SU-DHL-6 (cell line): ENCODE data around the gene C11orf68.

ENCODE experiments used
- H2AFZ ChIP-seq: fragments of 200-600 bp; sonication (generic); 2 replicates; pipeline ENCODE4 v1.6.1; 2014; ENCODE audit warnings: low read depth, mild to moderate bottlenecking, moderate library complexity, mixed read lengths, antibody characterized with exemption, low read length; ENCODE audit not compliant: severe bottlenecking
- H3F3A ChIP-seq: fragments of 200-600 bp; shearing (Covaris generic); 2 replicates; pipeline ENCODE4 v1.6.0; 2016; ENCODE audit warnings: antibody characterized with exemption, mild to moderate bottlenecking; ENCODE audit not compliant: insufficient read depth
- H3K27ac ChIP-seq: fragments of 200-600 bp; sonication (generic); 2 replicates; pipeline ENCODE4 v1.5.1; 2016; ENCODE audit warnings: low read depth, mild to moderate bottlenecking, low read length, moderate library complexity, mixed read lengths
- H3K27me3 ChIP-seq: fragments of 200-600 bp; sonication (generic), shearing (Covaris generic); 2 replicates; pipeline ENCODE4 v1.6.0; 2014; ENCODE audit warnings: mild to moderate bottlenecking, low read length
- H3K36me3 ChIP-seq: fragments of 200-600 bp; sonication (generic); 2 replicates; pipeline ENCODE4 v1.6.1; 2014; ENCODE audit warnings: mild to moderate bottlenecking, low read length, mixed read lengths
- H3K4me2 ChIP-seq: fragments of 300-600, 200-600 bp; shearing (Covaris generic), sonication (generic); 2 replicates; pipeline ENCODE4 v1.6.0; 2014; ENCODE audit warnings: low read length, low read depth, mild to moderate bottlenecking; ENCODE audit not compliant: poor library complexity, severe bottlenecking
- H3K4me3 ChIP-seq: fragments of 200-600 bp; sonication (generic); 2 replicates; pipeline ENCODE4 v1.5.1; 2014; ENCODE audit warnings: antibody characterized with exemption, low read length, mild to moderate bottlenecking, mixed read lengths; ENCODE audit not compliant: insufficient read depth, poor library complexity, severe bottlenecking
- H3K79me2 ChIP-seq: fragments of 200-600 bp; sonication (generic); 2 replicates; pipeline ENCODE4 v1.6.1; 2014; ENCODE audit warnings: mild to moderate bottlenecking, low read length, moderate library complexity; ENCODE audit not compliant: insufficient read depth
- H3K9ac ChIP-seq: fragments of 200-600 bp; sonication (generic); 2 replicates; pipeline ENCODE4 v1.7.0; 2014; ENCODE audit warnings: mild to moderate bottlenecking, low read length
- H3K9me2 ChIP-seq: fragments of 200-600 bp; sonication (generic); replicated peaks from 2 replicates; pipeline ENCODE4 v1.6.1; 2014; ENCODE audit warnings: low read length; ENCODE audit not compliant: insufficient read depth
- H3K9me3 ChIP-seq: fragments of 200-600 bp; sonication (generic); 2 replicates; pipeline ENCODE4 v1.6.1; 2014; ENCODE audit warnings: low read length, mixed read lengths; ENCODE audit not compliant: insufficient read depth
- H4K20me1 ChIP-seq: fragments of 200-600 bp; sonication (generic); 2 replicates; pipeline ENCODE4 v1.6.1; 2014; ENCODE audit warnings: low read depth, mild to moderate bottlenecking, antibody characterized with exemption, low read length, moderate library complexity, mixed read lengths
- CTCF ChIP-seq: fragments of 200-600 bp; sonication (generic); IDR thresholded peaks from one replicate; pipeline ENCODE4 v1.5.1; 2017; ENCODE audit warnings: antibody characterized with exemption, mild to moderate bottlenecking, low read length, moderate library complexity; ENCODE audit not compliant: insufficient read depth, poor library complexity, severe bottlenecking
- EZH2phosphoT487 ChIP-seq: fragments of 200-600 bp; sonication (generic), shearing (Covaris generic); conservative IDR thresholded peaks from 2 replicates; pipeline ENCODE4 v1.6.1; 2018; ENCODE audit warnings: mild to moderate bottlenecking, antibody characterized with exemption, low read length, moderate library complexity, mixed read lengths

Gene C11orf68

GRCh38 chr11:65960824-65961266, 42.0 kb upstream of the C11orf68 start:
- no peaks in the 10 kb centered on the region for H3F3A ChIP-seq
- no peak for TF ChIP-seq EZH2phosphoT487
- TF ChIP-seq CTCF = no peak
- peak overlapping the region; percentile 96 for H3K4me2 ChIP-seq
- H3K79me2 ChIP-seq = peaks cover 30% of the 10 kb centered on the region
- H3K4me3 ChIP-seq = peak overlapping the region; percentile 98
- H3K9me3 ChIP-seq = no peaks in the 10 kb centered on the region
- peak overlapping the region; percentile 44; the same call in 1 of the 2 replicates for H3K27ac ChIP-seq
- H3K27me3 ChIP-seq = no peaks in the 10 kb centered on the region
- H3K9ac ChIP-seq = peak overlapping the region; percentile 97
- H3K36me3 ChIP-seq = no peaks in the 10 kb centered on the region
- 0 out of 2 replicates have a peak, but pooled peaks cover 3% of the 10 kb centered on the region for H4K20me1 ChIP-seq
- H3K9me2 ChIP-seq = no peaks in the 10 kb centered on the region
- peak overlapping the region; percentile 82 for H2AFZ ChIP-seq

GRCh38 chr11:65958774-65959420, 40.0 kb upstream of the C11orf68 start:
- no peak overlapping the region for H3K9ac ChIP-seq
- no peaks in the 10 kb centered on the region for H3K9me3 ChIP-seq
- H3K4me3 ChIP-seq = no peak overlapping the region
- H3K9me2 ChIP-seq = no peaks in the 10 kb centered on the region
- H3K4me2 ChIP-seq = no peak overlapping the region
- 0 out of 2 replicates have a peak, but pooled peaks cover 3% of the 10 kb centered on the region for H4K20me1 ChIP-seq
- H3F3A ChIP-seq = no peaks in the 10 kb centered on the region
- H3K27me3 ChIP-seq = no peaks in the 10 kb centered on the region
- TF ChIP-seq CTCF = no peak
- TF ChIP-seq EZH2phosphoT487 = no peak
- no peaks in the 10 kb centered on the region for H3K36me3 ChIP-seq
- peaks cover 22% of the 10 kb centered on the region for H3K79me2 ChIP-seq
- H2AFZ ChIP-seq = no peak overlapping the region
- no peak overlapping the region for H3K27ac ChIP-seq

- Histone ChIP-seq H2AFZ (no peak overlapping the region), H3K27ac (no peak overlapping the region), H3F3A (no peaks in the 10 kb centered on the region), H3K9ac (no peak overlapping the region), H3K4me2 (no peak overlapping the region), H3K79me2 (peaks cover 16% of the 10 kb centered on the region), H3K9me3 (no peaks in the 10 kb centered on the region), H3K27me3 (no peaks in the 10 kb centered on the region), H3K4me3 (no peak overlapping the region), H3K36me3 (no peaks in the 10 kb centered on the region), H3K9me2 (no peaks in the 10 kb centered on the region), H4K20me1 (0 out of 2 replicates have a peak, but pooled peaks cover 3% of the 10 kb centered on the region)
- TF ChIP-seq CTCF = no peak
- no peak for TF ChIP-seq EZH2phosphoT487
Observed at GRCh38 chr11:65958291-65958690, 39.4 kb upstream of the C11orf68 start.
